ENCODE measurements around the gene ARHGAP26. TPM values are rescaled to one million over a fixed set of nuclear protein-coding genes. Genes with fewer than 3 reads are reported as not detected.

The ARHGAP26 gene
- total and polyA plus RNA-seq, 2 experiments from 2014 or later: 9.5 to 16.8 TPM

- H2AFZ ChIP-seq: no peak overlapping the region
- H3K9me3 Mint-ChIP-seq: no peaks in the 10 kb centered on the region
- no peak overlapping the region for H3K27ac Mint-ChIP-seq
- H3K4me2 ChIP-seq: no peak overlapping the region
- TF ChIP-seq EZH2 (IDR thresholded peaks at IDR 0.05; ENCODE audit: low read depth, unreplicated experiment): no peak
- no peak for TF ChIP-seq POLR2AphosphoS5 (IDR thresholded peaks at IDR 0.05; ENCODE audit: low read depth)
- no peak for TF ChIP-seq ZNF462 (CRISPR knock-in tag; IDR thresholded peaks at IDR 0.05)
- TF ChIP-seq, protein P1, sequence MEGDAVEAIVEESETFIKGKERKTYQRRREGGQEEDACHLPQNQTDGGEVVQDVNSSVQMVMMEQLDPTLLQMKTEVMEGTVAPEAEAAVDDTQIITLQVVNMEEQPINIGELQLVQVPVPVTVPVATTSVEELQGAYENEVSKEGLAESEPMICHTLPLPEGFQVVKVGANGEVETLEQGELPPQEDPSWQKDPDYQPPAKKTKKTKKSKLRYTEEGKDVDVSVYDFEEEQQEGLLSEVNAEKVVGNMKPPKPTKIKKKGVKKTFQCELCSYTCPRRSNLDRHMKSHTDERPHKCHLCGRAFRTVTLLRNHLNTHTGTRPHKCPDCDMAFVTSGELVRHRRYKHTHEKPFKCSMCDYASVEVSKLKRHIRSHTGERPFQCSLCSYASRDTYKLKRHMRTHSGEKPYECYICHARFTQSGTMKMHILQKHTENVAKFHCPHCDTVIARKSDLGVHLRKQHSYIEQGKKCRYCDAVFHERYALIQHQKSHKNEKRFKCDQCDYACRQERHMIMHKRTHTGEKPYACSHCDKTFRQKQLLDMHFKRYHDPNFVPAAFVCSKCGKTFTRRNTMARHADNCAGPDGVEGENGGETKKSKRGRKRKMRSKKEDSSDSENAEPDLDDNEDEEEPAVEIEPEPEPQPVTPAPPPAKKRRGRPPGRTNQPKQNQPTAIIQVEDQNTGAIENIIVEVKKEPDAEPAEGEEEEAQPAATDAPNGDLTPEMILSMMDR (conservative IDR thresholded peaks at IDR 0.05; ENCODE audit: low read depth in 2 of 2): no peak
- TF ChIP-seq REST (IDR thresholded peaks at IDR 0.05; ENCODE audit: unreplicated experiment): no peak
- no peak for TF ChIP-seq JUNB (IDR thresholded peaks at IDR 0.05; ENCODE audit: unreplicated experiment)
- TF ChIP-seq STAT1 (IDR thresholded peaks at IDR 0.05; ENCODE audit: unreplicated experiment): no peak
- no peak for TF ChIP-seq EZH2phosphoT487 (IDR thresholded peaks at IDR 0.05; ENCODE audit: unreplicated experiment)
- TF ChIP-seq, protein P2, sequence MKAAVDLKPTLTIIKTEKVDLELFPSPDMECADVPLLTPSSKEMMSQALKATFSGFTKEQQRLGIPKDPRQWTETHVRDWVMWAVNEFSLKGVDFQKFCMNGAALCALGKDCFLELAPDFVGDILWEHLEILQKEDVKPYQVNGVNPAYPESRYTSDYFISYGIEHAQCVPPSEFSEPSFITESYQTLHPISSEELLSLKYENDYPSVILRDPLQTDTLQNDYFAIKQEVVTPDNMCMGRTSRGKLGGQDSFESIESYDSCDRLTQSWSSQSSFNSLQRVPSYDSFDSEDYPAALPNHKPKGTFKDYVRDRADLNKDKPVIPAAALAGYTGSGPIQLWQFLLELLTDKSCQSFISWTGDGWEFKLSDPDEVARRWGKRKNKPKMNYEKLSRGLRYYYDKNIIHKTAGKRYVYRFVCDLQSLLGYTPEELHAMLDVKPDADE (IDR thresholded peaks at IDR 0.05): no peak
- TF ChIP-seq ZNF331 (CRISPR knock-in tag; IDR thresholded peaks at IDR 0.05; ENCODE audit: low read depth): no peak
- TF ChIP-seq NANOG (IDR thresholded peaks at IDR 0.05; ENCODE audit: borderline replicate concordance): no peak
- TF ChIP-seq ZNF114 (CRISPR knock-in tag; IDR thresholded peaks at IDR 0.05): no peak
- no peak for TF ChIP-seq CREB1 (CRISPR knock-in tag; IDR thresholded peaks at IDR 0.05; ENCODE audit: low read depth)
- H4K20me1 ChIP-seq (replicated peaks; ENCODE audit: insufficient read depth): no peaks in the 10 kb centered on the region
- H3K4me1 Mint-ChIP-seq: peaks cover 34% of the 10 kb centered on the region
- peaks cover 34% of the 10 kb centered on the region for H3K4me1 ChIP-seq (ENCODE audit: insufficient read depth)
- H3K79me2 ChIP-seq (replicated peaks; ENCODE audit: insufficient read depth): no peaks in the 10 kb centered on the region
- no peak overlapping the region for H3K27ac ChIP-seq (ENCODE audit: low read depth)
- H3K4me3 ChIP-seq: no peak overlapping the region
- no peaks in the 10 kb centered on the region for H3K36me3 ChIP-seq (ENCODE audit: insufficient read depth)
- ATAC-seq (no peak), DNase-seq (ENCODE audit: low spot score) (no peak)
- peaks cover 4% of the 10 kb centered on the region; the same call in 2 of the 3 replicates for H3K36me3 Mint-ChIP-seq (ENCODE audit: low read depth)
- H3K4me3 Mint-ChIP-seq: no peak overlapping the region
- H3K9me2 ChIP-seq (ENCODE audit: insufficient read depth): no peaks in the 10 kb centered on the region
- no peaks in the 10 kb centered on the region for H3F3A ChIP-seq (replicated peaks; ENCODE audit: low read depth)
- no peaks in the 10 kb centered on the region for H3K27me3 ChIP-seq (ENCODE audit: insufficient read depth)
- H3K27me3 Mint-ChIP-seq (ENCODE audit: insufficient read depth, low read depth, poor library complexity): peaks cover 1% of the 10 kb centered on the region
Observed at GRCh38 chr5:143050183-143050582, 280.0 kb downstream of the ARHGAP26 start.

All from GM23338 (cell line).